ENCODE data around the gene SGPP1.

The SGPP1 gene

DNA sequence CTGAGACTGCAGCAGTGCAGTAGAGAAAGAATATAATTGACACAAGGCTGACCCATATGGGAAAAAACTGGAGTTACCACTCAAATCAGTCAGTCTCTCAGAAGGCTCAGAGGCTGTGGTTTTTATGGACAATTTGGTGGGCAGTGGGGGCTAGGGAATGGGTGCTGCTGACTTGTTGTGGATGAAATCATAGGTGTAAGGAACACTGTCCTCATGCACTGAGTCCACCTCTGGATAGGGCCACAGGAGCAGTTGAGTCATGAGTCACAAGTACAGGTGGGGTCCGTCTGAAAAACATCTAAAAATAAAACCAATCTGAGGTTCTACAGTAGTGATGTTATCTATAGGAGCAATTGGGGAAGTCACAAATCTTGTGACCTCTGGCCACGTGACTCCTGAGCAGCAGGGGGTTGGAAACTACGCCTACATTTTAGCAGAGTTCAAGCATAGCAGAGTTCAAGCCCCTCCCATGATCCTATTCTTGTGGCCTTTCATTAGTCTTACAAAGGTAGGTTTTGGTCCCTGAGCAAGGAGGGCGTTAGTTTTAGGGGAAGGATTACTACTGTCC lies 18.1 kb upstream of the SGPP1 start:
- Histone ChIP-seq H3K4me3 (replicated peaks; ENCODE audit: insufficient read depth, low read length) (no peak overlapping the region), H3K27me3 (ENCODE audit: insufficient read depth, poor library complexity, severe bottlenecking) (no peaks in the 10 kb centered on the region), H3K27ac (replicated peaks) (peak overlapping the region; percentile 20)
- DNase-seq (ENCODE audit: low read depth in 1 of 2, low spot score in 1 of 2), result peak in 1 of 2 experiments; percentile 48
- TF ChIP-seq GABPA (IDR thresholded peaks at IDR 0.05; ENCODE audit: low read depth) (no peak), POLR2AphosphoS5 (IDR thresholded peaks at IDR 0.05; ENCODE audit: low read depth) (no peak), SPI1 (IDR thresholded peaks at IDR 0.05; ENCODE audit: borderline replicate concordance, low read depth) (peak; percentile 59; the same call in 1 of the 2 replicates)

DNA sequence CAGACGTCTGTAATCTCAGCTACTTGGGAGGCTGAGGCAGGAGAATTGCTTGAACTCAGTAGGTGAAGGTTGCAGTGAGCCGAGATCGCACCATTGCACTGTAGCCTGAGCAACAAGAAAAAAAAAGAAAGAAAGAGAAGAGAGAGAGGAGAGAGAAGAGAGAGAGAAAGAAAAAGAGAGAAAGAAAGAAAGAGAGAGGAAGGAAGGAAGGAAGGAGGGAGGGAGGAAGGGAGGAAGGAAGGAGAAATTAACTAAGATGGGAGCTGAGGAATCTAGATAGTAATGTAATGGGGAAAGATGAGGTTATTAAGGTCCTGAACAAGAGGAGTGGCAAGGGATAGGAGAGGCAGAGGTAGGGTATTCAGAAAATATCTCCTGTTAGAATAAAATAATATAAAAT lies 17.4 kb upstream of the SGPP1 start:
- Histone ChIP-seq H3K27ac (replicated peaks) (no peak overlapping the region), H3K27me3 (ENCODE audit: insufficient read depth, poor library complexity, severe bottlenecking) (no peaks in the 10 kb centered on the region), H3K4me3 (replicated peaks; ENCODE audit: insufficient read depth, low read length) (no peak overlapping the region)
- no peak for DNase-seq (ENCODE audit: low read depth in 1 of 2, low spot score in 1 of 2)
- no peak for TF ChIP-seq POLR2AphosphoS5 (IDR thresholded peaks at IDR 0.05; ENCODE audit: low read depth)
- TF ChIP-seq, protein P1, sequence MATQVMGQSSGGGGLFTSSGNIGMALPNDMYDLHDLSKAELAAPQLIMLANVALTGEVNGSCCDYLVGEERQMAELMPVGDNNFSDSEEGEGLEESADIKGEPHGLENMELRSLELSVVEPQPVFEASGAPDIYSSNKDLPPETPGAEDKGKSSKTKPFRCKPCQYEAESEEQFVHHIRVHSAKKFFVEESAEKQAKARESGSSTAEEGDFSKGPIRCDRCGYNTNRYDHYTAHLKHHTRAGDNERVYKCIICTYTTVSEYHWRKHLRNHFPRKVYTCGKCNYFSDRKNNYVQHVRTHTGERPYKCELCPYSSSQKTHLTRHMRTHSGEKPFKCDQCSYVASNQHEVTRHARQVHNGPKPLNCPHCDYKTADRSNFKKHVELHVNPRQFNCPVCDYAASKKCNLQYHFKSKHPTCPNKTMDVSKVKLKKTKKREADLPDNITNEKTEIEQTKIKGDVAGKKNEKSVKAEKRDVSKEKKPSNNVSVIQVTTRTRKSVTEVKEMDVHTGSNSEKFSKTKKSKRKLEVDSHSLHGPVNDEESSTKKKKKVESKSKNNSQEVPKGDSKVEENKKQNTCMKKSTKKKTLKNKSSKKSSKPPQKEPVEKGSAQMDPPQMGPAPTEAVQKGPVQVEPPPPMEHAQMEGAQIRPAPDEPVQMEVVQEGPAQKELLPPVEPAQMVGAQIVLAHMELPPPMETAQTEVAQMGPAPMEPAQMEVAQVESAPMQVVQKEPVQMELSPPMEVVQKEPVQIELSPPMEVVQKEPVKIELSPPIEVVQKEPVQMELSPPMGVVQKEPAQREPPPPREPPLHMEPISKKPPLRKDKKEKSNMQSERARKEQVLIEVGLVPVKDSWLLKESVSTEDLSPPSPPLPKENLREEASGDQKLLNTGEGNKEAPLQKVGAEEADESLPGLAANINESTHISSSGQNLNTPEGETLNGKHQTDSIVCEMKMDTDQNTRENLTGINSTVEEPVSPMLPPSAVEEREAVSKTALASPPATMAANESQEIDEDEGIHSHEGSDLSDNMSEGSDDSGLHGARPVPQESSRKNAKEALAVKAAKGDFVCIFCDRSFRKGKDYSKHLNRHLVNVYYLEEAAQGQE (IDR thresholded peaks at IDR 0.05; ENCODE audit: insufficient replicate concordance, low read depth), result no peak
- no peak for TF ChIP-seq SPI1 (IDR thresholded peaks at IDR 0.05; ENCODE audit: borderline replicate concordance, low read depth)
- no peak for TF ChIP-seq GABPA (IDR thresholded peaks at IDR 0.05; ENCODE audit: low read depth)
- TF ChIP-seq, protein P2, sequence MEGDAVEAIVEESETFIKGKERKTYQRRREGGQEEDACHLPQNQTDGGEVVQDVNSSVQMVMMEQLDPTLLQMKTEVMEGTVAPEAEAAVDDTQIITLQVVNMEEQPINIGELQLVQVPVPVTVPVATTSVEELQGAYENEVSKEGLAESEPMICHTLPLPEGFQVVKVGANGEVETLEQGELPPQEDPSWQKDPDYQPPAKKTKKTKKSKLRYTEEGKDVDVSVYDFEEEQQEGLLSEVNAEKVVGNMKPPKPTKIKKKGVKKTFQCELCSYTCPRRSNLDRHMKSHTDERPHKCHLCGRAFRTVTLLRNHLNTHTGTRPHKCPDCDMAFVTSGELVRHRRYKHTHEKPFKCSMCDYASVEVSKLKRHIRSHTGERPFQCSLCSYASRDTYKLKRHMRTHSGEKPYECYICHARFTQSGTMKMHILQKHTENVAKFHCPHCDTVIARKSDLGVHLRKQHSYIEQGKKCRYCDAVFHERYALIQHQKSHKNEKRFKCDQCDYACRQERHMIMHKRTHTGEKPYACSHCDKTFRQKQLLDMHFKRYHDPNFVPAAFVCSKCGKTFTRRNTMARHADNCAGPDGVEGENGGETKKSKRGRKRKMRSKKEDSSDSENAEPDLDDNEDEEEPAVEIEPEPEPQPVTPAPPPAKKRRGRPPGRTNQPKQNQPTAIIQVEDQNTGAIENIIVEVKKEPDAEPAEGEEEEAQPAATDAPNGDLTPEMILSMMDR (IDR thresholded peaks at IDR 0.05; ENCODE audit: insufficient read depth, low read length), result no peak

DNA sequence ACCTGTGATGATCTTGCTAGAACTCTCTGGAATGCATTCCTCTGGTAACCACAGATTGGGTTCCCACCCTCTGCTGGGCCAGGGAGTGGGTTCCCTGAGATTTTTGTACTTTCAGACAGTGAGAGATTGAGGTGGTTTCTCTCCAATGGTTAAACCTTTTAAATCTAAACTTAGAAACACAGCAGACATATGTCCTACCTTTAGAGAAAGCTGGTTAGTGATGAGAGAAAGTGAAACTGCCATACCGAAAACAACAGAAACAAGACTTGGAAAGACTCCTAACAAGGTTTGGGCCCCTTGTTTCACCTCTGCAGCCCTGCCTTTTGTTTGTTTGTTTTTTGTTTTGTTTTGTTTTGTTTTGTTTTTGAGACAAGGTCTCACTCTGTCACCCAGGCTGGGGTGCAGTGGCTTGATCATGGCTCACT lies 9.7 kb upstream of the SGPP1 start:
- H3K27me3 ChIP-seq (ENCODE audit: insufficient read depth, poor library complexity, severe bottlenecking), result no peaks in the 10 kb centered on the region
- no peak for DNase-seq (ENCODE audit: low read depth in 1 of 2, low spot score in 1 of 2)

More for the DNA sequence above, 9.7 kb upstream of the SGPP1 start:
- H3K4me3 ChIP-seq (replicated peaks; ENCODE audit: insufficient read depth, low read length), result no peak overlapping the region
- H3K27ac ChIP-seq (replicated peaks), result no peak overlapping the region
- no peak for TF ChIP-seq GABPA (IDR thresholded peaks at IDR 0.05; ENCODE audit: low read depth)
- no peak for TF ChIP-seq POLR2AphosphoS5 (IDR thresholded peaks at IDR 0.05; ENCODE audit: low read depth)
- TF ChIP-seq, protein P1 (IDR thresholded peaks at IDR 0.05; ENCODE audit: insufficient replicate concordance, low read depth), result no peak
- TF ChIP-seq, protein P2 (IDR thresholded peaks at IDR 0.05; ENCODE audit: insufficient read depth, low read length), result no peak
- TF ChIP-seq SPI1 (IDR thresholded peaks at IDR 0.05; ENCODE audit: borderline replicate concordance, low read depth), result no peak

All from HL-60 (cell line).